GM21390 (cell line): ENCODE results near the gene PDZD4.

Source experiments
- ATAC-seq: cut with Tn5 transposase; IDR thresholded peaks from one replicate; pipeline ENCODE4 v1.9.1; 2021; ENCODE audit not compliant: unreplicated experiment

Gene PDZD4, protein sequence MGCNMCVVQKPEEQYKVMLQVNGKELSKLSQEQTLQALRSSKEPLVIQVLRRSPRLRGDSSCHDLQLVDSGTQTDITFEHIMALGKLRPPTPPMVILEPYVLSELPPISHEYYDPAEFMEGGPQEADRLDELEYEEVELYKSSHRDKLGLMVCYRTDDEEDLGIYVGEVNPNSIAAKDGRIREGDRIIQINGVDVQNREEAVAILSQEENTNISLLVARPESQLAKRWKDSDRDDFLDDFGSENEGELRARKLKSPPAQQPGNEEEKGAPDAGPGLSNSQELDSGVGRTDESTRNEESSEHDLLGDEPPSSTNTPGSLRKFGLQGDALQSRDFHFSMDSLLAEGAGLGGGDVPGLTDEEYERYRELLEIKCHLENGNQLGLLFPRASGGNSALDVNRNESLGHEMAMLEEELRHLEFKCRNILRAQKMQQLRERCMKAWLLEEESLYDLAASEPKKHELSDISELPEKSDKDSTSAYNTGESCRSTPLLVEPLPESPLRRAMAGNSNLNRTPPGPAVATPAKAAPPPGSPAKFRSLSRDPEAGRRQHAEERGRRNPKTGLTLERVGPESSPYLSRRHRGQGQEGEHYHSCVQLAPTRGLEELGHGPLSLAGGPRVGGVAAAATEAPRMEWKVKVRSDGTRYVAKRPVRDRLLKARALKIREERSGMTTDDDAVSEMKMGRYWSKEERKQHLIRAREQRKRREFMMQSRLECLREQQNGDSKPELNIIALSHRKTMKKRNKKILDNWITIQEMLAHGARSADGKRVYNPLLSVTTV

DNA sequence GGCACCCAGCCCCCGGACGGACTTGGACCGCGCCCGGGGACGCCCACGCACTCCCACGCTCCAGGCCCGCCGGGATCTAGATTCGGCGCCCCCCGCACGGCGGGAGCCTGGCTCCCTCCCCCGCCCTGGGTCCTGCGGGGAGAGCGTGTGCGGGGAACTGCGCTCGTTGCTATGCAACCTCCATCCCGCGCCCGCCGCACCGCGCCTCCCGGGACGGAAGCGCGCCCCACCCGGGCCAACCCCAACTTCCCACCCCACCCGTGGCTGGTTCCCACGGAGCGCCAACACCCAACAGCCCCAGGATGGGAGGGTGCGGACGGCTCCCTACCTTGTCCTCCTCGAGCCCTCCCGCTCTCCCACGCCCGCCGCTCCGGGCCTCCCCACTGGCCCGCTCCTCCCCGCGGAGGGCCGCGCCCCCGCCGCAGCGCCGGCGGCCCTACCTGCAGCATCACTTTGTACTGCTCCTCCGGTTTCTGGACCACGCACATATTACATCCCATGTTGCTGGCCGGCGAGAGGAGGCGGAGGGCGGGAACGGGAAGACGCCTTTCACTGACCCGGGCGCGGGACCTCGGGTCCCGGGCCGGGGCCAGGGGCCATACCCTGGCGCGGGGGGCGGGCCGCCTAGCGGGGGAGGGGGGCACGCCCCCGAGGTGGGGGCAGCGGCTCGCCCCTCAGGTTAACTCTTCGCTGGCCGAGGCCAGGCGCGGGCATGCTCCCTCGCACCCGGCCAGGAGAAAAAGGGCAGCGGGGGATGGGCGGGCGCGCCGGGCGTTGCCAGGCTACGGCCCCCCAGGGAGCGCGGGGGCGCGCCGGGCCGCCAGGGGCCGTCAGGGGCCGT is at the start of gene PDZD4:
Gene PDZD4, minus strand, starts transcription at position 746 of the 841 bp plus-strand sequence. Its CDS starts 246 bp downstream, at position 500.
- no peak for ATAC-seq

DNA sequence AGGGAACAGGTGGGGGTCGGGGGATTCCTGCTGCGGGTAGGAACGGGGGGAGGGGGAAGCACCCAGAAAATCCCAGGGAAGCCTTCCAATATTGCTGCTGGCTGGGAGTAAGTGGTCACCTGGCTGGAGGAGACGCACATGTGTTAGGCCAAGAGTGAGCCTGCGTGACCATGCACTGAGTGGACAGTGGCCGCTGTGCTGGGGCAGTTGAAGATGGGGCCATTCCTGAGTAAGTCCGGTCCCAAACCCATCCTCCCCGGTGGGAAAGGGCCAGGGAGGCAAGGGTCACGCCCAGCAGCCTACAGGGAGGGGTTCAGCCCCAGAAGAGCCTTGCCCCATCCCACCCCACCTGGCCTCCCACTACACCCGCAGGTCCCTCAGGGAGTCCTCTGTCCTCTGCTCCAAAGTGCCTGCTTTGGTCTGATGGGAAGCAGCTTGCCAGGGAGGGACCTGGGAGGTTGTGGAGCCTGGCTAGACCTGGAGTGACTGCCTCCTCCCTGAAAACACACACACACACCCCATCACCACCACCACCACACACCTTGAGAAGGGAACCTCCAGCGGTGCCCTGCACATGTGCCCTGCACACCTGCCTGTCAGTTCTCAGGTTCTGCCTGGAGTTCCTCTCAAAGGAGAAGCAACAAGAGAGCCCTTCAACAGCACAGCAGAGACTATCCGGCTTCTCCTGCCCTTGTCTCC is 49.5 kb upstream of the PDZD4 start:
- ATAC-seq: no peak

DNA sequence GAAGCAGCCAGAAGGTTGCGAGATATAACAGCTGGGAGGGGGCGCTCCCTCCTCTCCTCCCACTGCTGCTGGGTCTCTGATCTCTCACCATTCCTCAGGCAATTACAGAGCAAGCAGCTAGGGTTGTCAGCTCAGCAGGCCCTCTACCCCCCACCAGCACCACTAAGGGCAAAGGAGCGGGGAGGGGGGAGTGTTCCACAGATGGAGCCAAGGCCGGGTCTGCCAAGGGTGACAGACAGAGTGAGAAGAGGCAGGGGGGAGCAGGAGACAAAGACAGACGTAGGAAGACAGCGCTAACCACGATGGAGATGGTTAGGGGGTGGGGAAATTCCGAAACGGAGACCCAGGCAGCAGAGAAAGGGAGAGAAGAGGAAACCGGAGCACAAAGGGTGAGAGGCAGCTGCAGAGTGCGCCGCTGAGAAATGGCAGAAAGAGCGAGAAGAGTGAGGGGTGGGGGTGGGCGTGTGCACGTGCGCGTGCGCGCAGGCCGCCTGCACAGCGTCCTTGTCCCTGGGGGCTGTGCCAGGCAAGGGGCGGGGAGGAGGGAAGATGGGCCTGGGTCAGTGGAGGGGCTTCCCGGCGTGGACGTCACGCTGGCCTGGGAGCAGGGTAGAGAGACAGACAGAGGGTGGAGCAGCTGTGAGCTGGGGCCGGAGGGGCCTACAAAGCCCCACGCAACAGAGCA is 48.8 kb upstream of the PDZD4 start:
- ATAC-seq: no peak

DNA sequence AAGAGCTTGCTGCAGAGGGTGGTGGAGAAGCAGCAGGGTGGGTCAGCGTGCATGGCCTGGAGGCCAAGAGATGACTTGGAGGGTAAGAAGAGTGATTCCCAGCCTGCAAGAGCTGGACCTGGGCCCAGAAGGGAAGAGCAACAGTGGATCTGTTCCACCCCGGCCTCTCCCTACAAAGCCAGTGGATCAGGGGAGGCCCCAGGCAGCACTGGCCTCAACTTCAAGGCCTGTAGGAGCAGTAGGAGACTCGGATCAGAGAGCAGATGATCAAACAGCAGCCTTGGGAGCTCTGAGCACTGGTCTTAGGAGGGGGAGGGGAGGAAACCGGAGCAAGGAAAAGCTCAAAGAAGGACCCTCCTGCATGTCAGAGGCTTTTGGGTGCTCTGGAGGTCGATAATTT is 48.0 kb upstream of the PDZD4 start:
- ATAC-seq: no peak

DNA sequence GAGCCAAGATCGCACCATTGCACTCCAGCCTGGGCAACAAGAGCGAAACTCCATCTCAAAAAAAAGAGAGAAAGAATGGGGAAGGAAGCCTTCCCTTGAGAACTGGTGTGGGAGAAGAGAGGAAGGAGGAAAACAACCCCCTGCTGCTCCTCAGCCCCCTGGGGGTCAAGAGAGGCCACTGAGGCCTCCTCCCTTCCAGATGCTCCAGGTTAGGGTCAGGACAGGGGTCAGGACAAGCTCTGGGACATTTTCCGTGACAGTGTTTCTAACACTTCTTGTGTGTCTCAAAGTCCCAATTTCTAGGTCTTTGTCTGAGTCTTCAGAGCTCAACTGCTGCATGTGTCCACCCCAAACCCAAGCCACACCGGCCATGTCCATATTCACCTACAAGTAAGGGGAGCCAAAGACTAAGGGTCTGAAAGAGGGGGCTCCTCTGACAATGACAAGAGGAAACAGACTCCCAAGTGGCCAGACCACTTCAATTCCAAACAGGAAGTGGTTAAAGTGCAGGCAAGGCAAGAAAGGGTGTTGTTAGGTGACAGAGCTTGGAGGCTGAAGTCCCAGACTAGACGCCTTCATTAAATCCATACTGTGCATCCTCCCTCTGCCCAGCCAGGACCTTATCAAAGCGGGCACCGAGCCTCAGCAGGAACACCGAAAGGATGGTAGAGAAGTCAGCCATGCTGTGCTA is 47.4 kb upstream of the PDZD4 start:
- ATAC-seq: no peak

DNA sequence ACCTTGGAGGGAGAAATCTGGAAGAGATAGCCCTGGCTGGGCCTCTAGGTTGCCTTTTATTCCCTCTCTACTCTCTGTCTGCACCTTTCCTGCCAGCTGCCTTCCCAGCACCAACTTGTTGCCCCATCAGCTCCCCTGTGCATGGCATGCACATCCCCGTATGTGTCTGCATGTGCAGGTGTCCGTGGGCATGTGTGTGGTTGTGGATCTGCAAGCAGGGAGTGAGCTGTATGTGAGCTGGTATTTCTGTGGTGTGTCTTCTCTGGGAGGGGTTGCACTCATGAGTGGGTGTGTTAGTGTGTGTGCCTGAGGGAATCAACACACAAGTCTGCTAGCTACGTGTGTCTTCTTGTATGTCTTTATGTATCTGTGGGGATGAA is 45.8 kb upstream of the PDZD4 start:
- no peak for ATAC-seq

DNA sequence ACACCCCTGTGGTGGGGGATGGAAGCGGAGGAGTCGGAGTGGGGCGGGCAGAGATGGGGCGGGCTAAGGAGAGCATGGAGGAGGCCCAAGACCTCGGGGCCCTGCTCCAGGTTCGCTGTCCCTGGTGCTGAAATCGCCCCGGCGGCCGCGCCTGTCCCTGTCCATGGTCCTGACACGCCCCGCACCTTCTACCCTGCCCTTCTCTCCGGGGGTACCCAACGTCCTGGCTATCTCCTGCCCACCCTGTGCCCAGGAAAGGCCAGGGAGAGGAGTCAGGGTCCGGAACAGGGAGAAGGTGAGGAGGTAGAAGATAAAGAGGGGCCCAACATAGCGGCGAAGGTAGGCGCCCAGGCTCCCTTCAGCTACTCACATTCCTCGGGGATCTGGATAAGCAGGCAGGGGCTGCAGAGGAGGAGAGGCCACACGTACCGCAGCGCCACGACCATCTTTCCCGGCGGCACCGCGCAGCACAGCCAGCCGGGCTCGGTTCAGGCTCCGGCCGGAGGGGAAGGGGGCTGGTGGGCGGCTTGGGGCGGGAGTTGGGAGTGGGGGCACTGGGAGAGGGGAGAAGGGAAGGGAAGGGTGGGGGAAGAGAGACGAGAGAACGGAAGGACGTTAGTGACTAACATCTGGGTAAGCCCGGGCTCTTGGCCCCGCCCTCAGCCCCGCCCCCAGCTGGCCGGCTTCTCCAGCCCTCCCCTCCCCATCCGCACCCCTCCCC is 45.2 kb upstream of the PDZD4 start:
- no peak for ATAC-seq

DNA sequence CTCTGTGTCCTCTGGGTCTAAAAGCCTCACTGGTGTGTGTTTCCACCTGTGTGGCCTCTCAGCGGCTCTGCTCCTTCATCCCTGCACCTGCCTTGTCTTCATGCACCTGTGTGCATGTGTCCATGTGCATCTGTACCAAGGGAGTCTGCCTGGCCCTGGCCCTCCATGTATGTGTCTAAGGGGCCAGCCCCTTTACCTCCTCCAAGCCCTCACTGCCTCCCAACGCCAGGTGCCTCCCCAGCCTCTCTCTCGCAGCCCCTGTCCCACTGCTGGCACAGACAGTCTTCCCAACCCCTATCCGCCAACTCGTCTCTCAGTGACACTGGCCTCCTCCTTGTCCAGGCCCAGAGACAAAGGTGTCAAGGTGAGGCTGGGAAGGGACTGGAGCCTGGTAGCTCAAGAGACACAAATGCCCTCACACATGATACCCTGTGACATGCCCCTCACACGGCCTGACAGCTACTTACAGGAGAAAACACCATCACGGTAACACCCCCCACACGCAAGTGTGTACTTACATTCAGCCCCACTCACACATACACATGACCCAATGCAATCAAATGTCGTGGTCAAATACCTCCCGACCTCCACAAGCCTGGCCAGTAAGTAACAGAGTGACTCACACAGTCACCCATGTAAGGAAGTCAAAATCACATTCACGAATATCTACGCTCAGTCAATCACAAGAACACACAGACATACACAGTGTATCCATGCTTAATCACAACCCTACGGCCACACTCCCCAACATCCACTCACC is 44.2 kb upstream of the PDZD4 start:
- no peak for ATAC-seq

DNA sequence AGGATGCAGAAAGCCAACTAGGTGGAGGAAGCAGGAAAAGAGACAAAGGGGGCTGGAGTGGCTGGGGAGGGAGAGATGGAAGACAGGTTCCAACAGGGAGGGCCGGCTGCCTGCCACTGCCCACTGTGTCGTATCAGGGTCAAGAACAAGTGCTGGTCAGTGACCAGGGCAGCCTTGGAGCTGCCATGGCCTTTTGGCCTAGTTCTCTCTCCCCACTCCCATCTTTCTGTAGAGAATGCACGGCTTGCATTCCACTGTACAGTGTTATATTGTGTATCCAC is 43.7 kb upstream of the PDZD4 start:
- no peak for ATAC-seq

DNA sequence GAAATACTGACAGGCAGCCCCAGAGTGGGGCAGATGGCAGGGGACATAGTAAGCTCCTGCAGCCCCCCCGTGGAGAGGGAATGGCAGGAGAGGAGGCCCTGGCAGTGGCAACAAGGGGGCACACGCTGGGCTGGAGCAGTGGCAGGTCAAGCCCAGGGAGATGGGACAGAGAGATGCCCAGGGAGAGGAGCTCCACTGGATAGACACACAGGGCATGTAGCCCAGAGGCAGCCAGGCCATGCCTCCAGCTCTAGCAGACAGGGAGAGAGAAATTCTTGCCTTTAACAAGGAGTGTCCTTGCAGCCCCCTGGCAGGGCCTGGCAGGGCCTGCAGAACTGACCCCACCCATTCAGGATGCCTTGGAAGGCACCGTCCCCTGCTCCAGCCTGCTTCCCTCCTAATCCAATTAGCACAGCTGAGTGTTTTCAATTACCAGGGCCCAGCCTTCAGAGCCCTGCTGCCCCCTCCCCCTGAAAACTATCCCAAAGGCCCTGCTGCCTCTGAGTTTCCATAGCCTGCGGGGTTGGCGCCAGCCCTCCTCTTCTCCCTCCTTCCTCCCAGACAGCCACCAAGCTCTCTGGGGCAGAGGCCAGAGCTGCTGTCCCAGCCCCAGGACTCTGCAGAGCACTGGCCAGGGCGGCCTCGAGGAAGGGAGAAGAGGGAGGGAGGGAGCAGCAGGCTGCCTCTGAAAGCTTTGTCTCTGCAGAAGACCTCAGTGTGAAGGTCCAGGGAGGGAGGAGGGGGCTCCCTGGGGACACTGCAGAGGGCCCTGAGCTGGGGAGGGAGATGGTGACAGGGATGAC is 43.1 kb upstream of the PDZD4 start:
- ATAC-seq: no peak

DNA sequence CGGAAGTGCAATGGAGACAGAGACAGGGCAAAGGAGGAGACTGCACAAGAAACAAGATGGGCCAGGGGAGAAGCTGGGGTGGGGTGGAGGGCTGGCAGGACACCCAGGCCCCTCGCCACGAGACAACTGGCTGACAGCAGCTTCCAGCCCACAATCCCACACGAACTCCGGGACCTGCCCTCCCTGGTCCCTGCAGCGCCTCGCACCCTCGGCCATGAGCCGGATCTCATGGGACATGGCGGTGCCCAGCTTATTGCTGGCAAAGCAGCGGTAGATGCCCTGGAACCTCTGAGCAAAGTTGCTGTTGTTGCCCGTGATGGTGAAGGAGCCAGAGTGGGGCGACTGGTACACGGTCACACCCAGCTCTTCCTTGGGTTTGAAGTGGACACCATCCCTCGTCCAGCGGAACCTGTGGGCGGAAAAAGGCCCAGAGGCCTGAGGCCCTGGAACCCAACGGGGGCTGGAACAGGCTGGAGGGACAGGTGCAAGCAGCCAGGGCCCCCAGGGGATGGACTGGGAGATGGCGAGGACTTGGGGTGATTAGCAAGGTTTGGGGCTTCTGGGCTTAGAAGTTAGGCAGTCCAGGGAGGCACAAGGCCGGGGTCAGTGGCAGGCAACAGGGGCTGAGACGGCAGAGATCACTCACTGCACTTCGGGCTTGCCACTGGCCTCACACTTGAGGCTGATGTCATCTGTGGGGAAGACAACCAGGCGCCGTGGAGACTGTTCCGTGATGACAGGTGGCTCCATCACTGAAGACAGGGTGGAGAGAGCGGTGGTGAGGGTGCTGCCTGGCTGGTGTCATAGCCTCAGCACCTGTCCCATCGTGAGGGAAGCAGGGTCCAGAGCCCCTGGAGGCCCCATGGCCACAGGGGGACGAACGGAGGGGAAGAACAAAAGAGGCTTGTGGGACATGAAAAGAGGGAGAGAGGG is 41.9 kb upstream of the PDZD4 start:
- no peak for ATAC-seq

DNA sequence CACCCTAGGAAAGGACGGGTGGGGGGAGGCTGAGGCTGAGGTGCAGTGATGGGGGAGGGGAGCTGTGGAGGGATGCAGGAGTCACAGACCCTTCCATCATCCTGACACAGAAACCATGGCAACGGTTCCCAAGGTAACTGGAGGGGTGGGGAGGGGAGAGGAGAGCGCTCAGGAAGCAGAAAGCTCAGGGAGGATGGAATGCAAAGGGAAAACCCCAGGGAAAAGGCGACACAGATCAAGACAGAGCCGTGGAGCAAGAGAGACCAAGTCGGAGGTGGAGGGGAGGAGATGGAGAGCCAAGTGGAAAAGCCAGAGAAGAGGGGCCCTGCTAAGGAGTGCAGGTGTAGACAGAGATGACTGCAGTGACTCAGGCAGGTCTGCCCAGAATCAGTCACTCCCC is 41.1 kb upstream of the PDZD4 start:
- ATAC-seq: no peak

DNA sequence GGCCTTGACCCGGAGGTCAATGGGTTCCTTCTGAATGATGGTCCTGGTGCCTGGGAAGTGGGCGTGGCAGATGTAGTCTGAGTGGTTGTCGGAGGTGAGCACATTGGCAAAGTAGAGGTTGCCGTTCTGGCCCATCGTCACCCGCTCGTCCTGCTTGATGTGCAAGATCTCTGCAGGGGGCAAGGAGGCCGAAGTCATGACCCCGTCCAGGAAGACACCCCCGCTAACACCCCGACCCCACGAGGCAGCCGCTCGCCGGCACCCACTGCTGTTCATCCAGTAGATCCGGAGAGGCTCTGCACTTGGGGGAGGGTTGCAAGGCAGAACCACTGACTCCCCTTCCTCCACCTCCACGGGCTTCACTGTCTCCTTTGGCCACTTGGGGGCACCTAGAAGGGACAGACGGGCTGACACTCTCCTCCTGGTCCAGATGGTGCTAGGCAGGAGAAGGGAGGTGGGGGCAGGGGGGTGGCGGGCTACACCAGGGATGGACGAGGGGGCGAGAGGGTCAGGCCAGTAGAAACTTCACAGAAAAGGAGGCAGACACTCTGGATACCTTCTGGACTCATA is 40.5 kb upstream of the PDZD4 start:
- no peak for ATAC-seq

DNA sequence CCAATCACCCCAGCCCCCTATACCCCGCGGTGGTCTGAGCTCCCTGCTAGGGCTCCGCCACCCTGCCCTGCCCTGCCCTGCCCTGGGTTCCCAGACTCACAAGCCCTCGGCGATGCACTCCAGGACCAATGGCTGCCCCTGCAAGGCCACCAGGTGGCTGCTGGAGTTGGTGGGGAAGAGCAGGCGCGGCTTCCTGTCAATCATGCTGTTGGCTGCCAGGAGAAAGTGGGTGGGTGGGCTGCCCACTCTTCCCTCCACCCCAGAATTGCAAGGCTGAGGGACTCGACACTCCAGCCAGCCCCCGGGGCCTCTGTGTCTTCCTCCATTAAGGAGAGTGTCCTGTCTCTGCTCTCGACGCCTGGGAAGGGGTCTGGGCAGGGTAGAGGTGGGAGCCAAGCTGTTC is 39.9 kb upstream of the PDZD4 start:
- no peak for ATAC-seq

DNA sequence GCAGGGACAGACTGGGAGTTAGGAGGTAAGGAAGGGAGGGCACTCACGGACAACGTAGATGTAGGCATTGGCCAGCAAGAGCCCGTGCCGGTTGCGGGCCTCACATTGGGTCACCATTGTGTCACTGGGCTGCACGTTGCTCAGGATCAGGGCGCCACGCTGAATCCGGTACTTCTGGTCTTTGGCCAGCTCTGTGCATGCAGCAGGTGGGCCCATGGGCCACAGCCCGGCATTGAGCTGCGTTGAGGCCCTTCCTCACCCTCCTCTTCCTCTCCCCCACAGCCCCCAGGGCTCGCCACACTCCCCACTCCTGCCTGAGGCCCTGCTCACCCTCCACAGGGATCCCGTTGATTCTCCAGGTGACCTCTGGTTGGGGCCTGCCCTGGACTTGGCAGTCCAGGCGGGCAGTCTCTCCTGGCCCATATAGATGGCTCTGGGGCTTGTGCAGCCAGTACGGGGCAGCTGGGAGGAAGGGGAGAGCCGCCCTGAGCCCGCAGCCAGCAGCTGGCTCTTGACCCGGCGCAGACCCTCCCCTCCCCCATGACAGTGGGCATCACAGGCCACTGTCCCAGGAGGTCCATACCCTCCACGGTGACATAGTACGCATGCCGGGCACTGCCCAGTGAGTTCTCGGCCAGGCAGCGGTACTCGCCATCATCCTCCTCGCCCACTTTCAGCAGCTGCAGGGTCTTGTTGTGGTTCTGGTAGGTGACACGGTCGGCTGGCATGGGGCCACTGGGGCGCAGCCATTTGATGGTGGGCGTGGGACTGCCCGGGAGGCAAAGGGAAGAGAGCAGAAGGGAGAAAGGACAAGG is 39.3 kb upstream of the PDZD4 start:
- ATAC-seq: no peak
